GM21825 (cell line): Measurements from ENCODE around the gene TMCO6.
"Not testable (repeated sequence)": the region's sequence is repeated elsewhere in the genome, so short reads cannot be mapped to it uniquely, and the experiment has no call there.

Experiments used
- ATAC-seq: cut with Tn5 transposase; IDR thresholded peaks from one replicate; pipeline ENCODE4 v1.9.1; 2021; ENCODE audit warnings: mild to moderate bottlenecking, moderate library complexity; ENCODE audit not compliant: unreplicated experiment

TMCO6 gene

DNA sequence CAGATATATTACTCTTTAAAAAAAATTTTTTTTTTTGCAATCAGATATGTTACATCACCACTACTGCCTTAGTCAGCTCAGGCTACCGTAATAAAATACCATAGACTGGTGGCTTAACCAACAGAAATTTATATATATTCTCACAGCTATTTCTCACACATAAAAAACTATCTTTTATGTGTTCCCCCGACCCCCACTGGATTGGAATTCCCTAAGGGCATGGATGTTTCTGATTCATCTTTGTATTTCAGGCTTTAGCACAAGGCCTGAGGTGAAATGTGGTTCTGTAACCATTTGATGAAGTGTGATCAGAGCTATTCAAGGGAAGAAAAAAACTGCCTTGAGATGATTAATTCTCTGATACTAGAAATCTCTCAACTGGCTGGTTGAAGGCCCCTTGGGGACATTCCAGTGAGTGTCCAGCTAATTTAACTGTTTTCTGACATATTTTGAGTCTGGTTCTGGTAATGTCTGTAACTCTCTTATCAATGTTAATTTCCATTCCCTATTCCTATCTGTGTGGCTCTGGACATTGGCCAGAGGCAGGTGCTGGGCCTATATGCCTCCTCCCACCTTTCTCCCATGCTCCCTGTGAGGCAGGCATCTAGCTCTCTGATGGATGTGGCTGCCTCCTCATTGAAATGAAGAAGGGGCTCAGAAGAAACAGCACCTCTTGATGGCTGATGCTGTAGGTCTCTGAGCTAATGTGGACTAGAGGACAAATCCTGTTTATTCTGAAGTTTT lies 8.8 kb upstream of the TMCO6 start:
- ATAC-seq, result no peak

- ATAC-seq, result no peak
Observed at GRCh38 chr5:140631036-140631417, 8.2 kb upstream of the TMCO6 start.

DNA sequence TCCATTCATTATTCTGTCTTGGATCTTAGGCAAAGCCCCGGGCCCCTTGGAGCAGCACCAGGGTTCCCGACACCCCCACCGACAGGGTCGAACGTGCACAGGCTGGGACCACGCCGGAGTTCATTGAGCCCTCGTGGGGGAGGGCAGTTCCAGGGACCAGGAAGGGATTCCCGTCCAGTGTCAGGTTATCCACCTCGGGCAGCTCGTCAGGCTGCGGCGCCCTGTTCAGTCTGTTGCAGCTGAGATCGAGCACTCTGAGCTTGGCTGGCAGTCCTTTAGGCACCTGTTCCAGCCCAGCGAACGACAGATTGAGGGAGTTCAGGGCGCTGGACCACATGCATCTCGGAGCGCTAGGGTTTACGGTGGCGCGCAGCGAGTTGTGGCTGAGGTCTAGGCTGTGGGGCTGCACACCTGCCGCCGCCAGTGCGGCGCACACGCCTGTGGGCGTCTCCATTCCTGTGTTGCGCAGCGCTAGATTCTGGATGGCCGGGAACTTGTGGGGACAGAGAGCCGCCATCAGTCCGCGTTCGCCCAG lies 7.4 kb upstream of the TMCO6 start:
- ATAC-seq, result peak; percentile 32

DNA sequence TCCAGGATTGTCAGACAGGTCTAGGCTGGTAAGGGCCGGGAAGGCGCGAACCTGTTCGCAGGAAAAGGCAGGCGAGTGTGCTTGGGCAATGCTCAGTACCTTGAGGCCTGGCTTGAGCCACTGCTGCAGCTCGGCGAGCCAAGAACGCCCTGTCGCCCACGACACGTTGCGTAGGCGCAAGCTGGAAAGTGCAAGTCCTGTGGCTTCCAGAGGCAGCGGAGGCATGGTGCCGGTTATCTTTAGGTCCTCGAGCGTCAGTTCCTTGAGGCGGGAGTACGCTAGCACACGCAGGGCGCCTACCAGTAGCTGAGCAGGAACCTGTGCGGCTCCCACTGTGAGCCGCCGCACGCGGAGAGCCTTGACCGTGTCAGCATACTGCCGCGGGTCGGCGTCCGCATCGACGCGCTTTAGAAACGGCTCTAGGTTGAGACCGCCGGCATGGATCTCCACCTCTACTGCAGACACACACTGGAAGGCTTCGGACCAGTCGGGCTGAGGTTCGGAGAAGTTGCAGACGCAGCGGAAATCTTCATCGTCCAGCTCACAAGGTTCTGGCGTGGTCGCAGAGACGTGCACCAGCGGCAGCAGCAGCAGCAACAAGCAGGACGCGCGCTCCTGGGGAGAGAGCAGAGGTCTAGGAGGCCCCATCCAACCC lies 6.8 kb upstream of the TMCO6 start:
- peak; percentile 55 for ATAC-seq

DNA sequence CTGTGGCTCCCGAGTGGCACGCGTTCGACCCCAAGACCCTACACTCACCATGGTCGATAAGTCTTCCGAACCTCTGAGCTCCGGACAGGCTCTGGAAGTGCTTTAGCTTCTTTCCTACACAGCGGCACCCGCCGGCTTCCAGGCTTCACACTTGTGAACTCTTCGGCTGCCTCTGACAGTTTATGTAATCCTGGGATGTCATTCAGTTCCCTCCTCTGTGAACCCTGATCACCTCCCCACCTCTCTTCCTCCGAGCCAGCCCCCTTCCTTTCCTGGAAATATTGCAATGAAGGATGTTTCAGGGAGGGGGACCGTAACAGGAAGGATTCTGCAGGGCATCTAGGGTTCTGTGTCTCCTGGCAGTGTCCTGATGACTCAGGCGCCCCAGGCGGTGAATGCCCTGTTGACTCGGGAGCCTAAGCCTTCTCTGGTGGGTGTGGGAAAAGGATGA lies 6.2 kb upstream of the TMCO6 start, which contains the start of gene CD14:
TSS of gene CD14 (minus strand) at position 155 of the 451 bp plus-strand sequence. CDS start at position 51, 104 bp downstream.
- no peak for ATAC-seq

DNA sequence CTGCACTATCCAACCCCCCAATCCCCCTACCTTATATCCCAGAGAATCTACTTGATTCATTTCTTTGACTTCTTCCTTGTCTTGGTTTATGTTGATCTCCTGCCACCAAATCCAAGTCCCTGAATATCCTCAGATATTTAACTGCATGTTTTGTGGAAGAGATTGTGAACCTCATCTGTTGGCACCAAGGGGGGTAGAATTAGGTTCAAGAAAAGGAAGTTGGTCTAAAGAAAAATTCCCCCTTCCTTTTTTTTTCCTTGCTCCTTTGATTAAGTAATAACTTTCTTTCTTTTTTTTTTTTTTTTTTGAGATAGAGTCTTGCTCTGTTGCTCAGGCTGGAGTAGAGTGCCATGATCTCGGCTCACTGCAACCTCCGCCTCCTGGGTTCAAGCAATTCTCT lies 5.8 kb upstream of the TMCO6 start:
- ATAC-seq, result no peak

- ATAC-seq, result no peak
Observed at GRCh38 chr5:140634103-140634502, 5.1 kb upstream of the TMCO6 start.

DNA sequence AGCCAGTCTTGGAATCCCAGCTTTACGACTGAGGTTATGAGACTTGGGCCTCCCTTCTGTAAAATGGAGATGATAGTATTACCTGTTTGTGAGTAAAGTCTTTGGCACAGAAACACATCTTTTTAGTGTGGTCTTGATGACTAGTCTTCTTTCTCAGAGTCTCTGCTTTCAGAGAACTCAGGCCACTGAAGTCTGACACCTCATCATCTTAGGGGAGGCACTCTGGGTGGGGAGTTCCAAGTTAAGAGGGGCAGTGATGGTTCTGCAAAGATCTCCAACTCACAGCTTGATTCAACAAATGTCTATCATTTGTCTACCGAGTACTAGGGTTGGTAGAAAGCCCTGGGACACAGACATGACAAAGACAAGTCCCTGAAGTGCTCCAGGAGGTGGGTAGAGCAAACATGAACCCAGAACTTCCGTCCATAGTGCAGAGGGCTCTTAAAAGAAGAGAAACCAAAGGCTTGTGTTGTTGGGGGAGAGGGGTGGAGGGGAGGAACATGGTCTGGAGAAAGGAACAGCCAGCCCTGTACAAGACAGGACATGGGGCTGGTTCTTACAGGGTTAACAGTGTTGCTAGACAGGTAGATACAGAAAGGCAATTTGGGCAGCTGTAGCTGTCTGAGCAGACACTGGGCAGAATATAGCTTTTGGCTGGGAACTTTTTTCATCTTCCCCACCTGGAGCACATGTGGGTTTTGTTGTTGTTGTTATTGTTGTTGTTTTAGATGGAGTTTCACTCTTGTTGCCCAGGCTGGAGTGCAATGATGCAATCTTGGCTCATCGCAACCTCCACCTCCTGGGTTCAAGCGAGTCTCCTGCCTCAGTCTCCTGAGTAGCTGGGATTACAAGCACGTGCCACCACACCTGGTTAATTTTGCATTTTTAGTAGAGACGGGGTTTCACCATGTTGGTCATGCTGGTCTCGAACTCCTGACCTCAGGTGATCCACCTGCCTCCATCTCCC lies 3.7 kb upstream of the TMCO6 start:
- ATAC-seq, result no peak

GRCh38 chr5:140637371-140638100 lies 1.7 kb upstream of the TMCO6 start:
- ATAC-seq, result no peak

GRCh38 chr5:140638898-140639147 lies 428 bp upstream of the TMCO6 start:
- not testable (repeated sequence) for ATAC-seq

- ATAC-seq, result no peak
Observed at GRCh38 chr5:140641716-140642115, 2.5 kb downstream of the TMCO6 start.

DNA sequence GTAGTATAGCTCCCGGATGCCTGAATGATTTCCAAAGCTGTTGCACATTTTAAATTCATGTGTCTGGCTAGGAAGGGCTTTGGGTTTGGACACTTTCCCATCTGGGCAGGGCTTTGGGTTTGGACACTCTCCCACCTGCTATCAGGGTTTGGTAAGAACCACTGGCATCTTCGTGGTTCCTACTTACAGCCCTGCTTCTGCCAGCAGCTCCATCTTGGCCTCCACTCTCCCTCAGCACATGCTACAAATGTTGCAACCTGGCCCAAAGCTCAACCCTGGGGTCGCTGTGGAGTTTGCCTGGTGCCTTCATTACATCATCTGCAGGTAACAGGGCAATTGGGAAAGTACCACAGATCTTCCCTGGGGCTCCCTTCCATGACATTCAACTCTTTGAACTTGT lies 3.5 kb downstream of the TMCO6 start:
- ATAC-seq, result no peak

DNA sequence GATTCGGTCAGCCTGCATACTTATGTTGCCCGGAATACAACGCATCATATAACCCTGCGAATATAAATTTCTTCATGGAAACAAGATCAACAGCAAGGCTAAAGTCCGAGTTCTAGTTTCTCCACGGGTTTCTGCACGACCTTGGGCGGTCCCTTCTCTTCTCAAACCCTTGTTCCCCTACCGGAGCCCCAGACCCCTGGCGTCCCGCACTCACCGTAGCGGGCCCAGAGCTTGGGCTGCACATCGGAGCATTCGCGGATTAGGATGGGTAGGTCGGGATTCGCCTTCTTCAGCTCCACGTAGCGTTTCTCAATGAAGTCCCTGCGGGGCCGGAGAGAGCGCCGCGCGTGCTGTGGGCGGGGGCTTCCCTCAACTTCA lies 7.8 kb downstream of the TMCO6 start:
- peak; percentile 11 for ATAC-seq

- no peak for ATAC-seq
Observed at GRCh38 chr5:140658870-140659269, 19.6 kb downstream of the TMCO6 start.

DNA sequence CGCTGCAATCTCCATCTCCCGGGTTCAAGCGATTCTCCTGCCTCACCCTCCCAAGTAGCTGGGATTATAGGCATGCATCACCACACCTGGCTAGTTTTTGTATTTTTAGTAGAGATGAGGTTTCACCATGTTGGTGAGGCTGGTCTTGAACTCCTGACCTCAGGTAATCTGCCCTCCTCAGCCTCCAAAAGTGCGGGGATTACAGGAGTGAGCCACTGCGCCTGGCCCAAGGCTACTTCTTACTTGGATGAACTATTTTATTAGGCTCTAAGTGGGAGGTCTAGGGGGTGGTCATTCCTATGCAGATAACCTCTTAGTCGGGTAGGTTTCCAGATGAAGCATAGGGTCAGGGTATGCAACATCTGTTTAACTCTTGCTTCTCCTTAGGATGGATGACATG lies 21.1 kb downstream of the TMCO6 start:
- ATAC-seq, result not testable (repeated sequence)

DNA sequence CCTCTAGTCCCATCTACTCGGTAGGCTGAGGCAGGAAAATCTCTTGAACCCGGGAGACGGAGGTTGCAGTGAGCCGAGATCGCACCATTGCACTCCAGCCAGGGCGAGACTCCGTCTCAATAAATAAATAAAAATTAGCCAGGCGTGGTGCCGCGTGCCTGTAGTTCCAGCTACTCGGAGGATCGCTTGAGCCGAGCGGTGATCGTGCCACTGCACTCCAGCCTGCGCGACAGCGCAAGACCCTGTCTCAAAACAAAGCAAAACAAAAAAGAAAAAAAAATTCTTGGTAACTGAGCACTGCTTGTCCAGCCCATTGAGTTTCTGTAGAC lies 24.7 kb downstream of the TMCO6 start:
- ATAC-seq, result no peak

DNA sequence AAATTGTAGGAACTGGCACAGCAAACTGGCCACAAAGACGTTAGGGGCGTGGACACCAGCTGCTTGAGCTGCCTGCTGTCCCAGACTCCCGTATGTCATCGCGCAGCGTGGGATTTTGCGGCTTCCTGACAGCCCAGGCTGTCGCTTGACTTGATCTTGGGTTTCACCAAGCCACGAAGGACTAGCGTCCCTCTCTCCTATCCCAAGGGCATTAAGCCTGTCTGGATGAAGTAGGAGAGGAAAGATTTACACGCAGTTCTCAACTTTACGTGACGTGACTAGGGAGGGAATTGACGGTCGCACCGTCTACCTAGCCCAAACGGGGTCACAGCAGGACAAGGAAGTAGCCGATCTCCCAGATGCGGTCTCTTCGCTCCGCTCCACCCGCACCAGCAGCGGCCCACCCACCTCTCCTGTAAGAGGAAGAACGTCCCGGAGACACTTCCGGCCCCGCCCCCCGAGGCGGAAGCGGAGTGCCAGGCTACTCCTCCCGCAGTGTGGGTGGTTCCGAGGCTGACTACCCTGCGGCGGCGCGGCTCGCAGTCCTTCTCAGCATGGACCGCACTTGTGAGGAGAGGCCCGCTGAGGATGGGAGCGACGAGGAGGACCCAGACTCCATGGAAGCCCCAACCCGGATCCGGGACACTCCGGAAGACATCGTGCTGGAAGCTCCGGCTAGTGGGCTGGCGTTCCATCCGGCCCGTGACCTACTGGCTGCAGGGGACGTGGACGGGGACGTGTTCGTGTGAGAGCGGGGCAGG lies 25.3 kb downstream of the TMCO6 start, which contains the start of gene WDR55:
TSS of gene WDR55 (plus strand) at position 546 of the 761 bp plus-strand sequence. CDS start at position 555, 9 bp downstream.
- peak; percentile 96 for ATAC-seq

- not testable (repeated sequence) for ATAC-seq
Observed at GRCh38 chr5:140671035-140671434, 31.8 kb downstream of the TMCO6 start.

GRCh38 chr5:140671472-140672125 lies 32.3 kb downstream of the TMCO6 start:
- ATAC-seq, result no peak
